Lung (tissue), 12 donors: Measurements from ENCODE around the gene KCNJ6. TPM values are rescaled to one million over a fixed set of nuclear protein-coding genes. Genes with fewer than 3 reads are reported as not detected.
A peak's percentile ranks its signal among the peaks of the same experiment; 100 is the strongest.

Experiments used
- ATAC-seq: fragments of 200-7000 bp; cut with Tn5 transposase; one replicate; pipeline ENCODE4 v1.9.1; 2020; ENCODE audit warnings: moderate number of reproducible peaks; ENCODE audit not compliant: insufficient read depth, low FRiP score
- DNase-seq, 3 donors: peaks; one replicate each; pipeline ENCODE4 v3.0.0-alpha.2; 2013 to 2017
- H3K27ac ChIP-seq, 2 donors: one replicate each; pipeline ENCODE4 v1.5.1; 2013; ENCODE audit warnings: mild to moderate bottlenecking in 2 of 2, moderate library complexity in 2 of 2, control low read depth in 1 of 2, inconsistent platforms in 1 of 2, low read depth in 1 of 2, low read length in 1 of 2
- H3K27me3 ChIP-seq, 3 donors: one replicate each; pipeline ENCODE4 v1.5.1; 2013; ENCODE audit warnings: low read length in 2 of 3; ENCODE audit not compliant: control insufficient read depth in 3 of 3, insufficient read depth in 3 of 3
- H3K36me3 ChIP-seq, 4 donors: one replicate each; pipeline ENCODE4 v1.5.1; 2013; ENCODE audit warnings: low read length in 4 of 4, mild to moderate bottlenecking in 1 of 4, moderate library complexity in 1 of 4; ENCODE audit not compliant: control insufficient read depth in 4 of 4, insufficient read depth in 4 of 4
- H3K4me1 ChIP-seq, 5 donors: one replicate each; pipeline ENCODE4 v1.5.1; 2013; ENCODE audit warnings: low read length in 5 of 5, mild to moderate bottlenecking in 2 of 5, moderate library complexity in 1 of 5; ENCODE audit not compliant: control insufficient read depth in 5 of 5, insufficient read depth in 5 of 5
- H3K4me3 ChIP-seq: one replicate; pipeline ENCODE4 v1.5.1; 2013; ENCODE audit warnings: mild to moderate bottlenecking, control low read depth, moderate library complexity
- H3K9ac ChIP-seq, 2 donors: one replicate each; pipeline ENCODE4 v1.5.1; 2013; ENCODE audit warnings: low read length in 2 of 2, control low read depth in 1 of 2; ENCODE audit not compliant: insufficient read depth in 1 of 2
- H3K9me3 ChIP-seq, 4 donors: one replicate each; pipeline ENCODE4 v1.5.1; 2013; ENCODE audit warnings: low read length in 3 of 4, mild to moderate bottlenecking in 1 of 4, moderate library complexity in 1 of 4; ENCODE audit not compliant: control insufficient read depth in 4 of 4, insufficient read depth in 3 of 4
- CTCF ChIP-seq: IDR thresholded peaks from 2 replicates; pipeline ENCODE4 v1.5.1; 2012; ENCODE audit warnings: mild to moderate bottlenecking; ENCODE audit errors: control extremely low read depth, extremely low read depth
- WGBS, 2 donors: extraction: QIAGEN DNeasy Blood & Tissue Kit; methylation state at CpG; one replicate each; pipeline ENCODE4 v1.1.7; 2013; 5-methylcytosine and 5-hydroxymethylcytosine counted together
- polyA plus RNA-seq, 2 donors: library from polyadenylated mRNA; stranded (reverse); fragments of 200-250 nt; gene quantifications; one replicate each; pipeline ENCODE4 v1.2.1, GENCODE V29; 2013
- total RNA-seq, 2 donors: library from RNA; depleted of rRNA in 1 of 2; stranded (reverse); fragments of >200 nt in 1 of 2; gene quantifications; one replicate each; pipeline ENCODE4 v1.2.1, GENCODE V29; 2014 to 2021
- donor health status: control.
- donor health status: control.
- donor health status: Bipolar disorder and iron deficiency.
- donor health status: healthy.
- donor health status: DM: yes; HTN: yes; CAD: no.

Gene KCNJ6
- total and polyA plus RNA-seq, 4 donors, result 0.01 to 0.31 (median 0.03) TPM

GRCh38 chr21:37863842-37864241, 52.4 kb downstream of the KCNJ6 start:
- H3K27ac ChIP-seq, result no peak overlapping the region
- H3K9me3 ChIP-seq, result no peaks in the 10 kb centered on the region
- no peak for DNase-seq
- ATAC-seq, result no peak
- H3K27me3 ChIP-seq, result peaks cover 0 to 3% (median 0%) of the 10 kb centered on the region in 3 donors
- H3K9ac ChIP-seq, result no peak overlapping the region
- no peaks in the 10 kb centered on the region for H3K36me3 ChIP-seq
- H3K4me1 ChIP-seq, result peaks cover 0 to 8% (median 5%) of the 10 kb centered on the region in 5 donors
- no peak overlapping the region for H3K4me3 ChIP-seq
- 60 to 80% methylated on average over 5 of the region's 5 CpGs for WGBS, 2 donors
- TF ChIP-seq CTCF, result no peak

GRCh38 chr21:37862536-37862935, 53.7 kb downstream of the KCNJ6 start:
- Histone ChIP-seq H3K27me3 (no peaks in the 10 kb centered on the region), H3K4me3 (no peak overlapping the region), H3K9me3 (no peaks in the 10 kb centered on the region), H3K27ac (no peak overlapping the region), H3K4me1 (peaks cover 0 to 8% (median 5%) of the 10 kb centered on the region in 5 donors), H3K9ac (no peak overlapping the region), H3K36me3 (no peaks in the 10 kb centered on the region)
- ATAC-seq, result no peak
- 15 to 42% methylated on average over 2 of the region's 2 CpGs for WGBS, 2 donors
- TF ChIP-seq CTCF, result no peak
- DNase-seq, result peak in 2 of 3 donors; percentile 45 to 48

- Histone ChIP-seq H3K36me3 (no peaks in the 10 kb centered on the region), H3K9me3 (no peaks in the 10 kb centered on the region), H3K4me3 (no peak overlapping the region), H3K9ac (no peak overlapping the region), H3K27me3 (no peaks in the 10 kb centered on the region), H3K4me1 (peaks cover 0 to 8% (median 5%) of the 10 kb centered on the region in 5 donors), H3K27ac (no peak overlapping the region)
- TF ChIP-seq CTCF, result no peak
- ATAC-seq (no peak), DNase-seq (no peak)
- 92 to 93% methylated on average over 2 of the region's 2 CpGs for WGBS, 2 donors
These were observed 54.7 kb downstream of the KCNJ6 start for GRCh38 chr21:37861561-37861960.

GRCh38 chr21:37860416-37860815, 55.8 kb downstream of the KCNJ6 start:
- WGBS, 2 donors, result 65 to 88% methylated on average over 2 of the region's 2 CpGs
- H3K27ac ChIP-seq, result no peak overlapping the region

More at GRCh38 chr21:37860416-37860815, 55.8 kb downstream of the KCNJ6 start:
- Histone ChIP-seq H3K36me3 (no peaks in the 10 kb centered on the region), H3K27me3 (no peaks in the 10 kb centered on the region), H3K9ac (no peak overlapping the region), H3K4me1 (peaks cover 0 to 18% (median 13%) of the 10 kb centered on the region in 5 donors), H3K9me3 (no peaks in the 10 kb centered on the region), H3K4me3 (no peak overlapping the region)
- ATAC-seq (no peak), DNase-seq (no peak)
- no peak for TF ChIP-seq CTCF
